ENCODE results near the gene THSD4.
A peak's percentile ranks its signal among the peaks of the same experiment; 100 is the strongest.

The THSD4 gene

DNA sequence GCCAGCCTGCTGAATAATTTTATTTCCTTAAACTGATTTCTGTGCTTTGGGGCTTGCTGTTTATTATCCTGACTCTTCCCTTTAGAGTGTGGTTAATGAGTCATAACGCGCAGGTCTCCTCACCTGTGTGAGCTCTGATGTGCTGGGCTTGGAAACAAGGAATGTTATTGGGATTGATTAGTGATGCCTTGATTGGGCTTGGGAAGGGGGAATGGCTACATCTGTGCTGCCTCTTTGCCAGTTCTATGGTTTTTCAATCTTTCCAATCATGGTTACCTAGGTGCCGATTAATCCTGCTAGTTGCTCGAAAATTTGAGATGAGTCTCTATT lies 161.0 kb downstream of the THSD4 start:
- 92% methylated on average over 2 of the region's 4 CpGs for WGBS (ENCODE audit: insufficient coverage)
- Histone ChIP-seq H3K27me3 (replicated peaks in 2 of 5; ENCODE audit: control insufficient read depth in 4 of 5, insufficient read depth in 5 of 5, low read length in 4 of 5) (peaks cover 0 to 23% (median 0%) of the 10 kb centered on the region in 5 experiments), H3K36me3 (ENCODE audit: control insufficient read depth in 4 of 4, insufficient read depth in 4 of 4, low read length in 3 of 4) (no peaks in the 10 kb centered on the region), H3K9me3 (ENCODE audit: control extremely low read depth in 1 of 5, control insufficient read depth in 4 of 5, insufficient read depth in 2 of 5, low read depth in 1 of 5, low read length in 4 of 5) (no peaks in the 10 kb centered on the region), H3K4me1 (ENCODE audit: control extremely low read depth in 1 of 4, control insufficient read depth in 4 of 4, insufficient read depth in 4 of 4, low read length in 3 of 4) (no peaks in the 10 kb centered on the region), H3K27ac (ENCODE audit: insufficient read depth in 1 of 2, low read depth in 1 of 2, low read length in 2 of 2, poor library complexity in 1 of 2, severe bottlenecking in 2 of 2) (no peak overlapping the region), H3K4me3 (ENCODE audit: control insufficient read depth in 1 of 7, extremely low read depth in 1 of 7, insufficient read depth in 4 of 7, low read depth in 2 of 7, low read length in 6 of 7) (no peak overlapping the region)
- no peak for DNase-seq
- ChIA-PET POLR2A (no interaction called here), CTCF (no interaction called here)

- H3K27me3 ChIP-seq (replicated peaks in 2 of 5; ENCODE audit: control insufficient read depth in 4 of 5, insufficient read depth in 5 of 5, low read length in 4 of 5) = peaks cover 0 to 23% (median 0%) of the 10 kb centered on the region in 5 experiments
- no peak overlapping the region for H3K4me3 ChIP-seq (ENCODE audit: control insufficient read depth in 1 of 7, extremely low read depth in 1 of 7, insufficient read depth in 4 of 7, low read depth in 2 of 7, low read length in 6 of 7)
- no peak overlapping the region for H3K27ac ChIP-seq (ENCODE audit: insufficient read depth in 1 of 2, low read depth in 1 of 2, low read length in 2 of 2, poor library complexity in 1 of 2, severe bottlenecking in 2 of 2)
- ChIA-PET POLR2A (no interaction called here), CTCF (no interaction called here)
- WGBS (ENCODE audit: insufficient coverage) = 71% methylated on average over 11 of the region's 15 CpGs
- DNase-seq = peak in 1 of 3 donors; percentile 1
- no peaks in the 10 kb centered on the region for H3K36me3 ChIP-seq (ENCODE audit: control insufficient read depth in 4 of 4, insufficient read depth in 4 of 4, low read length in 3 of 4)
- H3K9me3 ChIP-seq (ENCODE audit: control extremely low read depth in 1 of 5, control insufficient read depth in 4 of 5, insufficient read depth in 2 of 5, low read depth in 1 of 5, low read length in 4 of 5) = no peaks in the 10 kb centered on the region
- H3K4me1 ChIP-seq (ENCODE audit: control extremely low read depth in 1 of 4, control insufficient read depth in 4 of 4, insufficient read depth in 4 of 4, low read length in 3 of 4) = no peaks in the 10 kb centered on the region
These were observed 163.9 kb downstream of the THSD4 start for GRCh38 chr15:71278989-71279756.

- H3K36me3 ChIP-seq (ENCODE audit: control insufficient read depth in 4 of 4, insufficient read depth in 4 of 4, low read length in 3 of 4) = no peaks in the 10 kb centered on the region
- no peaks in the 10 kb centered on the region for H3K9me3 ChIP-seq (ENCODE audit: control extremely low read depth in 1 of 5, control insufficient read depth in 4 of 5, insufficient read depth in 2 of 5, low read depth in 1 of 5, low read length in 4 of 5)
- POLR2A ChIA-PET = no interaction called here
- no peak for DNase-seq
- peaks cover 0 to 21% (median 0%) of the 10 kb centered on the region in 5 experiments for H3K27me3 ChIP-seq (replicated peaks in 2 of 5; ENCODE audit: control insufficient read depth in 4 of 5, insufficient read depth in 5 of 5, low read length in 4 of 5)
- H3K27ac ChIP-seq (ENCODE audit: insufficient read depth in 1 of 2, low read depth in 1 of 2, low read length in 2 of 2, poor library complexity in 1 of 2, severe bottlenecking in 2 of 2) = no peak overlapping the region
- H3K4me1 ChIP-seq (ENCODE audit: control extremely low read depth in 1 of 4, control insufficient read depth in 4 of 4, insufficient read depth in 4 of 4, low read length in 3 of 4) = no peaks in the 10 kb centered on the region
- H3K4me3 ChIP-seq (ENCODE audit: control insufficient read depth in 1 of 7, extremely low read depth in 1 of 7, insufficient read depth in 4 of 7, low read depth in 2 of 7, low read length in 6 of 7) = no peak overlapping the region
- WGBS (ENCODE audit: insufficient coverage) = 100% methylated on average over 2 of the region's 4 CpGs
- CTCF ChIA-PET = no interaction called here
These were observed 164.5 kb downstream of the THSD4 start for GRCh38 chr15:71279757-71280141.

DNA sequence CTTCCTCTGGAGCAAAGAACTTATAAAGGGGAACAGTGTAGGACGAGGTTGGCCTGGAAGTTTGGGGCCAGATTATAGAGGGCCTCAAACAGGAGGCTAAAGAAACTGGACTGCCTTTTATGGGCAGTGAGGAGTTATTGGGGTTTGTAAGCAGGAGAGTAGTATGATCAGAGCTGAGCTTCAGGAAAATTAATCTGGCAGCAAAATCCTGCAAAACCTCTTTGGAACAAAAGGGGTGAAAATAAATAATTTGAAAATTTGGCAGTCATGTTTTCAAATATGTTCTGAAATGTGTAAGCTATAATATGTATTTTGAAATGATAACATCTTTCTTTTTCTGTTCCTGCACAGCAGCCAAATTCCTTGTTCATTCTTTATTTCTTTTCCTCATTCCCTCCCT lies 164.9 kb downstream of the THSD4 start:
- Histone ChIP-seq H3K27ac (ENCODE audit: insufficient read depth in 1 of 2, low read depth in 1 of 2, low read length in 2 of 2, poor library complexity in 1 of 2, severe bottlenecking in 2 of 2) (no peak overlapping the region), H3K9me3 (ENCODE audit: control extremely low read depth in 1 of 5, control insufficient read depth in 4 of 5, insufficient read depth in 2 of 5, low read depth in 1 of 5, low read length in 4 of 5) (no peaks in the 10 kb centered on the region), H3K27me3 (replicated peaks in 2 of 5; ENCODE audit: control insufficient read depth in 4 of 5, insufficient read depth in 5 of 5, low read length in 4 of 5) (peaks cover 0 to 18% (median 0%) of the 10 kb centered on the region in 5 experiments), H3K4me1 (ENCODE audit: control extremely low read depth in 1 of 4, control insufficient read depth in 4 of 4, insufficient read depth in 4 of 4, low read length in 3 of 4) (no peaks in the 10 kb centered on the region), H3K4me3 (ENCODE audit: control insufficient read depth in 1 of 7, extremely low read depth in 1 of 7, insufficient read depth in 4 of 7, low read depth in 2 of 7, low read length in 6 of 7) (no peak overlapping the region), H3K36me3 (ENCODE audit: control insufficient read depth in 4 of 4, insufficient read depth in 4 of 4, low read length in 3 of 4) (no peaks in the 10 kb centered on the region)
- POLR2A ChIA-PET = no interaction called here
- DNase-seq = no peak
- 91% methylated on average over 1 of the region's 1 CpG for WGBS (ENCODE audit: insufficient coverage)
- CTCF ChIA-PET = no interaction called here

GRCh38 chr15:71281256-71281655 lies 166.0 kb downstream of the THSD4 start:
- Histone ChIP-seq H3K4me1 (ENCODE audit: control extremely low read depth in 1 of 4, control insufficient read depth in 4 of 4, insufficient read depth in 4 of 4, low read length in 3 of 4) (no peaks in the 10 kb centered on the region), H3K4me3 (ENCODE audit: control insufficient read depth in 1 of 7, extremely low read depth in 1 of 7, insufficient read depth in 4 of 7, low read depth in 2 of 7, low read length in 6 of 7) (no peak overlapping the region), H3K36me3 (ENCODE audit: control insufficient read depth in 4 of 4, insufficient read depth in 4 of 4, low read length in 3 of 4) (no peaks in the 10 kb centered on the region), H3K9me3 (ENCODE audit: control extremely low read depth in 1 of 5, control insufficient read depth in 4 of 5, insufficient read depth in 2 of 5, low read depth in 1 of 5, low read length in 4 of 5) (no peaks in the 10 kb centered on the region), H3K27ac (ENCODE audit: insufficient read depth in 1 of 2, low read depth in 1 of 2, low read length in 2 of 2, poor library complexity in 1 of 2, severe bottlenecking in 2 of 2) (no peak overlapping the region), H3K27me3 (replicated peaks in 2 of 5; ENCODE audit: control insufficient read depth in 4 of 5, insufficient read depth in 5 of 5, low read length in 4 of 5) (peaks cover 0 to 17% (median 0%) of the 10 kb centered on the region in 5 experiments)
- ChIA-PET POLR2A (no interaction called here), CTCF (no interaction called here)
- no peak for DNase-seq
- 94% methylated on average over 2 of the region's 3 CpGs for WGBS (ENCODE audit: insufficient coverage)

DNA sequence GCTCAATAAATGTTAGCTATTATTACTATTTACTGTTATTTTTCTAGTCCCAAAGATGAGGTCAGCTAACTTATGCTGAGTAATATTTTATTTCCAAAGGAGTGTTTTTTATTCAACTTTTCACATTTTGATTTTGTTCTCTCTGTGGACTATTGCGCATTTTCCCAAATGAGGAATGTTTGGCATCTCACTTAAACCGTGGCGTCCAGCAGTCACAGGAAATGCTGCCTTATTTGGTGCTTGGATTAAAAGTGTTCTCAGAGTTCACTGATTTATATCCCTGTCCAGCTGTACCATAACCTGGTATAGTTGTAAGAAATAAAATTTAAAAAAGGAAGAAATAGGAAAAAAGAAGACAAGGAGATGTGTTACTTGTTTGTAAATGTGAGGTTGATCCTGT lies 166.8 kb downstream of the THSD4 start:
- Histone ChIP-seq H3K9me3 (ENCODE audit: control extremely low read depth in 1 of 5, control insufficient read depth in 4 of 5, insufficient read depth in 2 of 5, low read depth in 1 of 5, low read length in 4 of 5) (no peaks in the 10 kb centered on the region), H3K27me3 (replicated peaks in 2 of 5; ENCODE audit: control insufficient read depth in 4 of 5, insufficient read depth in 5 of 5, low read length in 4 of 5) (peaks cover 0 to 17% (median 0%) of the 10 kb centered on the region in 5 experiments), H3K27ac (ENCODE audit: insufficient read depth in 1 of 2, low read depth in 1 of 2, low read length in 2 of 2, poor library complexity in 1 of 2, severe bottlenecking in 2 of 2) (no peak overlapping the region), H3K4me3 (ENCODE audit: control insufficient read depth in 1 of 7, extremely low read depth in 1 of 7, insufficient read depth in 4 of 7, low read depth in 2 of 7, low read length in 6 of 7) (no peak overlapping the region), H3K4me1 (ENCODE audit: control extremely low read depth in 1 of 4, control insufficient read depth in 4 of 4, insufficient read depth in 4 of 4, low read length in 3 of 4) (no peaks in the 10 kb centered on the region), H3K36me3 (ENCODE audit: control insufficient read depth in 4 of 4, insufficient read depth in 4 of 4, low read length in 3 of 4) (no peaks in the 10 kb centered on the region)
- ChIA-PET CTCF (no interaction called here), POLR2A (no interaction called here)
- 100% methylated on average over 3 of the region's 3 CpGs for WGBS (ENCODE audit: insufficient coverage)
- no peak for DNase-seq

GRCh38 chr15:71288348-71288955 lies 173.2 kb downstream of the THSD4 start:
- no peak overlapping the region for H3K27ac ChIP-seq (ENCODE audit: insufficient read depth in 1 of 2, low read depth in 1 of 2, low read length in 2 of 2, poor library complexity in 1 of 2, severe bottlenecking in 2 of 2)
- ChIA-PET CTCF (no interaction called here), POLR2A (no interaction called here)
- no peak overlapping the region for H3K4me3 ChIP-seq (ENCODE audit: control insufficient read depth in 1 of 7, extremely low read depth in 1 of 7, insufficient read depth in 4 of 7, low read depth in 2 of 7, low read length in 6 of 7)
- H3K4me1 ChIP-seq (ENCODE audit: control extremely low read depth in 1 of 4, control insufficient read depth in 4 of 4, insufficient read depth in 4 of 4, low read length in 3 of 4) = no peaks in the 10 kb centered on the region
- WGBS (ENCODE audit: insufficient coverage) = no CpG with 5 or more reads among the region's 5 CpGs
- H3K9me3 ChIP-seq (ENCODE audit: control extremely low read depth in 1 of 5, control insufficient read depth in 4 of 5, insufficient read depth in 2 of 5, low read depth in 1 of 5, low read length in 4 of 5) = peaks cover 0 to 4% (median 0%) of the 10 kb centered on the region in 5 experiments
- no peak for DNase-seq
- peaks cover 0 to 3% (median 0%) of the 10 kb centered on the region in 5 experiments for H3K27me3 ChIP-seq (replicated peaks in 2 of 5; ENCODE audit: control insufficient read depth in 4 of 5, insufficient read depth in 5 of 5, low read length in 4 of 5)
- H3K36me3 ChIP-seq (ENCODE audit: control insufficient read depth in 4 of 4, insufficient read depth in 4 of 4, low read length in 3 of 4) = no peaks in the 10 kb centered on the region
